HepG2 (cell line): Measurements from ENCODE around the gene RAB8A. TPM values are rescaled to one million over a fixed set of nuclear protein-coding genes. Genes with fewer than 3 reads are reported as not detected.

Source experiments
- ATAC-seq: fragments of 200-7000 bp; cut with Tn5 transposase; 3 replicates; pipeline ENCODE4 v1.9.1; 2020; ENCODE audit warnings: mild to moderate bottlenecking, moderate library complexity
- BruUV-seq: library from RNA; stranded (reverse); fragments of 400-500 nt; replicated peaks from 2 replicates; lab custom pipeline; 2021; lab: Mats Ljungman, UMichigan
- CTCF ChIA-PET: fragments of 300-600 bp; formaldehyde crosslinking; extraction: SDS; loops from one replicate; lab custom pipeline; 2021; ENCODE audit warnings: low total read pairs, inconsistent platforms, low intra/inter-chr PET ratio; lab: Yijun Ruan, JAX
- POLR2A ChIA-PET: fragments of 350-600 bp; sonication (Branson Sonifier 250); formaldehyde crosslinking; loops from one replicate; lab custom pipeline; 2020; ENCODE audit warnings: antibody characterized with exemption, inconsistent platforms; lab: Yijun Ruan, JAX
- DNase-seq: peaks from one replicate; pipeline ENCODE4 v3.0.0-alpha.2; 2015; ENCODE audit warnings: low spot score
- FAIRE-seq: peaks from 3 replicates; lab custom pipeline; 2011; peaks lifted over from hg19 to GRCh38; lab: Jason Lieb, UNC
- H2AFZ ChIP-seq: one replicate; pipeline ENCODE4 v1.6.1; 2011; ENCODE audit warnings: low read length, inconsistent platforms
- H3K27ac ChIP-seq: fragments of 300-600 bp; 3 replicates; pipeline ENCODE4 v1.8.0; 2011; ENCODE audit warnings: mixed run types, mild to moderate bottlenecking, mixed read lengths, low read length, inconsistent platforms; ENCODE audit not compliant: insufficient read depth; ENCODE audit errors: extremely low read length
- H3K27me3 ChIP-seq, 2 experiments: fragments of 200-600 bp in 1 of 2; 2 replicates in 1 of 2; 3 replicates in 1 of 2; pipeline versions ENCODE4 v1.6.0 to v1.8.0; 2011; ENCODE audit warnings: low read length in 2 of 2, mild to moderate bottlenecking in 2 of 2, moderate library complexity in 2 of 2, inconsistent platforms in 1 of 2; ENCODE audit not compliant: insufficient read depth in 2 of 2, control insufficient read depth in 1 of 2
- H3K36me3 ChIP-seq, 2 experiments: fragments of 200-600 bp in 1 of 2; replicated peaks in 1 of 2; 2 replicates in 1 of 2; 3 replicates in 1 of 2; pipeline versions ENCODE4 v1.5.1 to v1.8.0; 2011; ENCODE audit warnings: low read length in 2 of 2, inconsistent platforms in 1 of 2; ENCODE audit not compliant: insufficient read depth in 2 of 2, control insufficient read depth in 1 of 2
- H3K4me1 ChIP-seq: 2 replicates; pipeline ENCODE4 v1.5.1; 2012; ENCODE audit warnings: low read length, inconsistent platforms; ENCODE audit not compliant: insufficient read depth
- H3K4me2 ChIP-seq: 2 replicates; pipeline ENCODE4 v1.6.0; 2011; ENCODE audit warnings: low read depth, low read length, inconsistent platforms
- H3K4me3 ChIP-seq, 3 experiments: fragments of 200-600 bp in 1 of 3; sonication (generic), shearing (Covaris generic) in 1 of 3; replicated peaks in 1 of 3; 2 replicates each; pipeline ENCODE4 v1.5.1; 2011 to 2016; ENCODE audit warnings: low read length in 3 of 3, inconsistent platforms in 2 of 3, low read depth in 2 of 3, mild to moderate bottlenecking in 2 of 3, control low read depth in 1 of 3, mixed read lengths in 1 of 3; ENCODE audit not compliant: insufficient read depth in 1 of 3
- H3K79me2 ChIP-seq: one replicate; pipeline ENCODE4 v1.6.1; 2011; ENCODE audit warnings: low read length, inconsistent platforms; ENCODE audit not compliant: insufficient read depth
- H3K9ac ChIP-seq: 2 replicates; pipeline ENCODE4 v1.6.0; 2011; ENCODE audit warnings: mild to moderate bottlenecking, low read depth, low read length, inconsistent platforms; ENCODE audit not compliant: insufficient read depth
- H3K9me3 ChIP-seq: 2 replicates; pipeline ENCODE4 v1.5.1; 2012; ENCODE audit warnings: mild to moderate bottlenecking, low read length
- H4K20me1 ChIP-seq: 2 replicates; pipeline ENCODE4 v1.6.0; 2011; ENCODE audit warnings: inconsistent platforms, mild to moderate bottlenecking, low read length, moderate library complexity; ENCODE audit not compliant: insufficient read depth
- AGO1 ChIP-seq: fragments of 200-400 bp; formaldehyde crosslinking; IDR thresholded peaks from 2 replicates; pipeline ENCODE4 v1.6.1; 2017; ENCODE audit warnings: mild to moderate bottlenecking, low read depth, low read length, moderate library complexity; ENCODE audit not compliant: poor library complexity, severe bottlenecking
- BCL6 ChIP-seq: IDR thresholded peaks from 2 replicates; pipeline ENCODE4 v1.6.1; 2016; ENCODE audit warnings: missing genetic modification reagents, missing compliant biosample characterization
- CREB1 ChIP-seq, 2 experiments: fragments of 450-650 bp in 1 of 2; IDR thresholded peaks; 2 replicates each; pipeline ENCODE4 v1.6.1; 2016 to 2017; ENCODE audit warnings: control low read depth in 1 of 2, mild to moderate bottlenecking in 1 of 2, missing compliant biosample characterization in 1 of 2, missing genetic modification characterization in 1 of 2
- CTCF ChIP-seq: sonication (generic); formaldehyde crosslinking; IDR thresholded peaks from 2 replicates; pipeline ENCODE4 v1.5.0; 2020; ENCODE audit warnings: mild to moderate bottlenecking, missing genetic modification reagents, moderate library complexity
- DNMT3B ChIP-seq: conservative IDR thresholded peaks from 2 replicates; pipeline ENCODE4 v1.6.1; 2016; ENCODE audit warnings: missing biosample characterization, control low read depth
- EP300 ChIP-seq, 3 experiments: sonication (generic) in 1 of 3; formaldehyde crosslinking in 1 of 3; IDR thresholded peaks; 2 replicates each; pipeline versions ENCODE4 v1.5.1 to v1.6.1; 2011 to 2020; ENCODE audit warnings: low read depth in 2 of 3, low read length in 2 of 3, borderline replicate concordance in 1 of 3, improper control_type of control experiment in 1 of 3, mild to moderate bottlenecking in 1 of 3, missing genetic modification reagents in 1 of 3, moderate library complexity in 1 of 3
- LBX2 ChIP-seq: sonication (generic); formaldehyde crosslinking; IDR thresholded peaks from 2 replicates; pipeline ENCODE4 v1.5.0; 2020; ENCODE audit warnings: missing genetic modification reagents, mild to moderate bottlenecking, borderline replicate concordance
- NCOR1 ChIP-seq: fragments of 200-600 bp; sonication (generic); IDR thresholded peaks from 2 replicates; pipeline ENCODE4 v1.7.0; 2017; ENCODE audit warnings: antibody characterized with exemption, low read length, borderline replicate concordance
- SMC3 ChIP-seq: IDR thresholded peaks from 2 replicates; pipeline ENCODE4 v1.6.1; 2011; ENCODE audit warnings: low read length, improper control_type of control experiment
- SOX13 ChIP-seq, 3 experiments: fragments of 450-650 bp in 1 of 3; sonication (generic) in 1 of 3; formaldehyde crosslinking in 1 of 3; IDR thresholded peaks in 2 of 3; conservative IDR thresholded peaks in 1 of 3; 2 replicates each; pipeline versions ENCODE4 v1.5.0 to v1.6.1; 2016 to 2020; ENCODE audit warnings: antibody characterized with exemption in 1 of 3, mild to moderate bottlenecking in 1 of 3, missing compliant biosample characterization in 1 of 3, missing genetic modification reagents in 1 of 3, moderate library complexity in 1 of 3
- TEAD3 ChIP-seq: optimal IDR thresholded peaks from 2 replicates; pipeline ENCODE3; 2016; ENCODE audit warnings: borderline replicate concordance
- THAP9 ChIP-seq: sonication (generic); formaldehyde crosslinking; IDR thresholded peaks from 2 replicates; pipeline ENCODE4; 2020; ENCODE audit warnings: missing genetic modification reagents, mild to moderate bottlenecking, borderline replicate concordance
- ZNF414 ChIP-seq: sonication (generic); formaldehyde crosslinking; IDR thresholded peaks from 2 replicates; pipeline ENCODE4 v1.5.0; 2020; ENCODE audit warnings: missing genetic modification reagents
- ZNF75D ChIP-seq: sonication (generic); formaldehyde crosslinking; IDR thresholded peaks from 2 replicates; pipeline ENCODE4 v1.8.1; 2023; ENCODE audit warnings: missing genetic modification reagents, mild to moderate bottlenecking, borderline replicate concordance
- WGBS: methylation state at CpG from one replicate; pipeline ENCODE4 v1.1.6; 2017; ENCODE audit warnings: low lambda C conversion rate; 5-methylcytosine and 5-hydroxymethylcytosine counted together
- in situ Hi-C: cut with HindIII; loops from 2 replicates; pipeline ENCODE4 v1.10.0; 2017; ENCODE audit warnings: low pct_unique_long_range_greater_than_20kb; ENCODE audit not compliant: extremely low pct_ligation_motif_present
- intact Hi-C: fragments of 100-400 bp; cut with micrococcal nuclease; formaldehyde crosslinking; loops from one replicate; pipeline ENCODE4 v1.10.0; 2022; ENCODE audit not compliant: unreplicated experiment
- polyA plus RNA-seq, 8 experiments: library from polyadenylated mRNA; depleted of rRNA in 3 of 8; stranded (reverse) in 7 of 8; unstranded in 1 of 8; fragments of >200 nt; fragmentation: Illumina TruSeq in 4 of 8; extraction: Trizol in 4 of 8; gene quantifications; 2 replicates each; pipeline versions ENCODE4 v1.2.1 to v1.2.3, GENCODE V29; 2011 to 2016; ENCODE audit warnings: low read depth in 4 of 8, missing spikeins in 1 of 8, mixed read lengths in 1 of 8; ENCODE audit not compliant: insufficient read depth in 1 of 8
- total RNA-seq, 5 experiments: library from RNA; depleted of rRNA; stranded (reverse); fragments of >200 nt; fragmentation: Illumina TruSeq; extraction: Trizol; gene quantifications; 2 replicates each; pipeline ENCODE4 v1.2.3, GENCODE V29; 2016; ENCODE audit warnings: low read depth in 1 of 5

Gene RAB8A
- total and polyA plus RNA-seq, 2 of the 13 experiments (the other 11 are each of a cell fraction or from before 2014, with no cell fraction given), result 36.7 to 45.0 TPM

- TF ChIP-seq THAP9, result no peak
- TF ChIP-seq, all 625 proteins: peak for 0
Observed at GRCh38 chr19:16136185-16136999, 24.7 kb downstream of the RAB8A start (continued).

GRCh38 chr19:16139752-16140151 is 28.1 kb downstream of the RAB8A start:
- H3K4me3 ChIP-seq, result no peak overlapping the region
- H3K36me3 ChIP-seq, result no peaks in the 10 kb centered on the region; a peak in 1 of 5 replicates
- H3K9ac ChIP-seq, result no peak overlapping the region
- H3K4me1 ChIP-seq, result peaks cover 24% of the 10 kb centered on the region
- ATAC-seq (no peak), FAIRE-seq (no peak), DNase-seq (no peak)
- H3K27ac ChIP-seq, result no peak overlapping the region
- BruUV-seq, result no TSS peak
- no peaks in the 10 kb centered on the region for H3K79me2 ChIP-seq
- in situ Hi-C loops (no loop called here), intact Hi-C loops (no loop called here)
- H3K9me3 ChIP-seq, result no peaks in the 10 kb centered on the region
- H4K20me1 ChIP-seq, result no peaks in the 10 kb centered on the region
- H2AFZ ChIP-seq, result no peak overlapping the region
- H3K4me2 ChIP-seq, result 0 out of 2 replicates have a peak overlapping the region, but pooled peaks have one; percentile 3
- WGBS, result 41% methylated on average over 12 of the region's 13 CpGs
- ChIA-PET CTCF (no interaction called here), POLR2A (interaction anchor here (0.6 kb wide), 1 partner anchor 50 kb away, joined by 3 read pairs; no protein-coding TSS in a partner anchor)
- H3K27me3 ChIP-seq, result no peaks in the 10 kb centered on the region
- TF ChIP-seq LBX2 (CRISPR knock-in tag), result no peak
- no peak for TF ChIP-seq DNMT3B (CRISPR knock-in tag)
- TF ChIP-seq ZNF75D (CRISPR knock-in tag), result no peak
- no peak for TF ChIP-seq SMC3
- no peak for TF ChIP-seq CTCF (CRISPR knock-in tag)
- no peak for TF ChIP-seq CREB1 (IDR thresholded peaks at IDR 0.05)
- no peak for TF ChIP-seq CREB1 (CRISPR knock-in tag; IDR thresholded peaks at IDR 0.05)
- TF ChIP-seq ZNF414, result no peak
- no peak for TF ChIP-seq SOX13 (IDR thresholded peaks at IDR 0.05)
- no peak for TF ChIP-seq SOX13 (CRISPR knock-in tag; conservative IDR thresholded peaks at IDR 0.05 in 1 of 2, IDR thresholded peaks at IDR 0.05 in 1 of 2)
- TF ChIP-seq NCOR1, result no peak
- TF ChIP-seq EP300 (IDR thresholded peaks at IDR 0.05; ENCODE audit: low read depth in 2 of 2, low read length in 2 of 2), result no peak
- no peak for TF ChIP-seq EP300 (CRISPR knock-in tag; IDR thresholded peaks at IDR 0.05; ENCODE audit: borderline replicate concordance)
- no peak for TF ChIP-seq AGO1
- no peak for TF ChIP-seq TEAD3 (CRISPR knock-in tag)
- TF ChIP-seq BCL6 (CRISPR knock-in tag), result no peak
